COLO668 (cell line): ENCODE results near the gene ZNF536.
"Not testable (repeated sequence)": the region's sequence is repeated elsewhere in the genome, so short reads cannot be mapped to it uniquely, and the experiment has no call there.

Experiments used
- DNase-seq: peaks from one replicate; lab custom pipeline; 2025; ENCODE audit not compliant: unreplicated experiment; lab: John Stamatoyannopoulos, UW

The ZNF536 gene

GRCh38 chr19:30340771-30341561, 31.2 kb upstream of the ZNF536 start:
- no peak for DNase-seq

- no peak for DNase-seq
Observed at GRCh38 chr19:30341611-30342201, 30.5 kb upstream of the ZNF536 start.

GRCh38 chr19:30342901-30343300, 29.3 kb upstream of the ZNF536 start:
- no peak for DNase-seq

GRCh38 chr19:30344446-30345425, 27.4 kb upstream of the ZNF536 start:
- DNase-seq, result no peak

- no peak for DNase-seq
Observed at GRCh38 chr19:30345686-30346085, 26.5 kb upstream of the ZNF536 start.

GRCh38 chr19:30346468-30346867, 25.7 kb upstream of the ZNF536 start:
- not testable (repeated sequence) for DNase-seq

GRCh38 chr19:30349131-30349730, 23.0 kb upstream of the ZNF536 start:
- no peak for DNase-seq

- DNase-seq, result no peak
Observed at GRCh38 chr19:30350692-30351663, 21.2 kb upstream of the ZNF536 start.

- no peak for DNase-seq
Observed at GRCh38 chr19:30351774-30352173, 20.4 kb upstream of the ZNF536 start.

GRCh38 chr19:30353394-30353945, 18.7 kb upstream of the ZNF536 start:
- no peak for DNase-seq

GRCh38 chr19:30355586-30355985, 16.6 kb upstream of the ZNF536 start:
- DNase-seq, result no peak

GRCh38 chr19:30356951-30357579, 15.1 kb upstream of the ZNF536 start:
- DNase-seq, result no peak

- no peak for DNase-seq
Observed at GRCh38 chr19:30357580-30357954, 14.6 kb upstream of the ZNF536 start.

GRCh38 chr19:30358319-30358718, 13.9 kb upstream of the ZNF536 start:
- DNase-seq, result no peak

- DNase-seq, result no peak
Observed at GRCh38 chr19:30358821-30359580, 13.2 kb upstream of the ZNF536 start.

- no peak for DNase-seq
Observed at GRCh38 chr19:30359936-30360335, 12.2 kb upstream of the ZNF536 start.

- DNase-seq, result no peak
Observed at GRCh38 chr19:30360376-30361106, 11.6 kb upstream of the ZNF536 start.

- DNase-seq, result no peak
Observed at GRCh38 chr19:30361107-30361447, 11.1 kb upstream of the ZNF536 start.
